ENCODE results near the gene CAMKMT. TPM values are rescaled to one million over a fixed set of nuclear protein-coding genes. Genes with fewer than 3 reads are reported as not detected.
A peak's percentile ranks its signal among the peaks of the same experiment; 100 is the strongest.

The CAMKMT gene
- total RNA-seq, 1 experiment from 2014 or later: 17.4 TPM

GRCh38 chr2:44464437-44464836, 102.7 kb downstream of the CAMKMT start:
- Histone ChIP-seq H3K56ac (ENCODE audit: insufficient read length, low read depth, low read length) (no peak overlapping the region), H3K9ac (ENCODE audit: extremely low read depth, insufficient read length, low read length) (no peak overlapping the region), H4K20me1 (ENCODE audit: control insufficient read depth, insufficient read depth, insufficient read length) (no peaks in the 10 kb centered on the region), H3K4ac (ENCODE audit: low read depth, low read length) (no peak overlapping the region), H2BK120ac (ENCODE audit: low read depth, low read length, poor library complexity, severe bottlenecking) (no peak overlapping the region), H3K79me1 (ENCODE audit: insufficient read depth, low read depth, low read length, poor library complexity, severe bottlenecking) (no peaks in the 10 kb centered on the region), H2AK5ac (ENCODE audit: insufficient read length, low read length) (no peak overlapping the region), H2BK15ac (ENCODE audit: low read depth, low read length) (no peak overlapping the region), H3K27ac (ENCODE audit: insufficient read length, low read depth, low read length) (peak overlapping the region; percentile 86), H3K23ac (ENCODE audit: insufficient read length, low read depth, low read length) (no peak overlapping the region), H3K14ac (ENCODE audit: insufficient read depth, low read length) (no peak overlapping the region), H3K4me2 (ENCODE audit: insufficient read depth, insufficient read length, low read length) (no peak overlapping the region), H3K23me2 (ENCODE audit: insufficient read length, low read depth, low read length, poor library complexity, severe bottlenecking) (no peaks in the 10 kb centered on the region), H2BK20ac (ENCODE audit: low read depth, low read length, poor library complexity, severe bottlenecking) (no peak overlapping the region), H2BK12ac (ENCODE audit: insufficient read length, low read depth, low read length) (no peak overlapping the region), H3K79me2 (ENCODE audit: insufficient read depth, low read length) (no peaks in the 10 kb centered on the region), H2AFZ (ENCODE audit: low read length) (no peak overlapping the region), H2BK5ac (ENCODE audit: insufficient read length, low read length) (no peak overlapping the region), H3K4me1 (ENCODE audit: insufficient read depth, low read length) (peaks cover 13% of the 10 kb centered on the region), H4K8ac (replicated peaks; ENCODE audit: insufficient read length, low read depth, low read length) (no peak overlapping the region), H4K5ac (ENCODE audit: insufficient read length, low read depth, low read length) (no peak overlapping the region), H3T11ph (ENCODE audit: low read length) (no peak overlapping the region), H3K18ac (ENCODE audit: insufficient read length, low read depth, low read length) (no peak overlapping the region), H4K91ac (ENCODE audit: insufficient read length, low read depth, low read length) (no peak overlapping the region), H3K27me3 (ENCODE audit: insufficient read depth, low read length) (no peaks in the 10 kb centered on the region), H3K9me3 (ENCODE audit: control insufficient read depth, low read depth, low read length) (no peaks in the 10 kb centered on the region)
- DNase-seq: no peak
- WGBS (ENCODE audit: extremely low coverage, insufficient read length, low lambda C conversion rate): no CpG with 5 or more reads among the region's 1 CpG
- peaks cover 42 to 48% of the 10 kb centered on the region in 2 experiments for H3K4me1 Mint-ChIP-seq
- peak overlapping the region in 2 of 3 experiments; percentile 96 to 98; a peak in 4 of 7 replicates for H3K27ac Mint-ChIP-seq
- no peaks in the 10 kb centered on the region for H3K27me3 Mint-ChIP-seq (ENCODE audit: low read depth)
- H3K36me3 Mint-ChIP-seq (ENCODE audit: insufficient read depth in 1 of 3, low read depth in 3 of 3): peaks cover 25 to 56% (median 42%) of the 10 kb centered on the region in 3 experiments
- no peak for TF ChIP-seq CTCF (conservative IDR thresholded peaks at IDR 0.05)
- no peak overlapping the region for H3K4me3 Mint-ChIP-seq
- peaks cover 47 to 49% of the 10 kb centered on the region in 2 experiments for H3K9me3 Mint-ChIP-seq

Measured in H9 (cell line).